H1 (cell line): ENCODE data around the gene SCUBE2.

ENCODE experiments used
- EZH2 ChIP-seq: fragments of 200-600 bp; sonication (generic); IDR thresholded peaks from 2 replicates; pipeline ENCODE4 v1.7.1; 2012; ENCODE audit warnings: low read depth, mild to moderate bottlenecking, moderate library complexity, low read length, inconsistent platforms; ENCODE audit not compliant: severe bottlenecking
- HDAC2 ChIP-seq, 2 experiments: fragments of 300-600 bp in 1 of 2; sonication (generic) in 1 of 2; IDR thresholded peaks; 2 replicates each; pipeline ENCODE4 v1.6.1; 2011 to 2012; ENCODE audit warnings: low read depth in 2 of 2, low read length in 2 of 2, mild to moderate bottlenecking in 2 of 2, moderate library complexity in 2 of 2, borderline replicate concordance in 1 of 2, inconsistent platforms in 1 of 2
- JUN ChIP-seq: IDR thresholded peaks from 2 replicates; pipeline ENCODE4 v1.6.1; 2011; ENCODE audit warnings: low read depth, mild to moderate bottlenecking, improper control_type of control experiment, low read length
- POLR2A ChIP-seq, 2 experiments: IDR thresholded peaks; 1 replicate in 1 of 2; 2 replicates in 1 of 2; pipeline ENCODE4 v1.6.1; 2011; ENCODE audit warnings: low read depth in 2 of 2, low read length in 2 of 2, mild to moderate bottlenecking in 2 of 2; ENCODE audit errors: control extremely low read depth in 1 of 2
- SIN3A ChIP-seq, 2 experiments: IDR thresholded peaks in 1 of 2; conservative IDR thresholded peaks in 1 of 2; 2 replicates each; pipeline ENCODE4 v1.6.1; 2011 to 2012; ENCODE audit warnings: low read length in 2 of 2, improper control_type of control experiment in 1 of 2, low read depth in 1 of 2, mild to moderate bottlenecking in 1 of 2
- SIX5 ChIP-seq: IDR thresholded peaks from 2 replicates; pipeline ENCODE4 v1.6.1; 2011; ENCODE audit warnings: mild to moderate bottlenecking, low read depth, low read length
- SP2 ChIP-seq: IDR thresholded peaks from 2 replicates; pipeline ENCODE4 v1.6.1; 2012; ENCODE audit warnings: mild to moderate bottlenecking, low read length, inconsistent platforms
- TBP ChIP-seq: IDR thresholded peaks from 2 replicates; pipeline ENCODE4 v1.6.1; 2011; ENCODE audit warnings: low read depth, low read length, improper control_type of control experiment
- YY1 ChIP-seq: IDR thresholded peaks from 2 replicates; pipeline ENCODE4 v1.6.1; 2011; ENCODE audit warnings: low read depth, mild to moderate bottlenecking, low read length
- ZNF274 ChIP-seq: IDR thresholded peaks from 2 replicates; pipeline ENCODE4 v1.7.0; 2012; ENCODE audit warnings: low read length, borderline replicate concordance; ENCODE audit errors: extremely low read depth
- TF ChIP-seq, protein P1 (sequence below), 3 experiments: IDR thresholded peaks; 1 replicate in 2 of 3; 2 replicates in 1 of 3; pipeline versions ENCODE4 v1.5.1 to v1.6.1; 2011; ENCODE audit warnings: low read length in 3 of 3, mild to moderate bottlenecking in 3 of 3, inconsistent platforms in 2 of 3, low read depth in 1 of 3, moderate library complexity in 1 of 3; ENCODE audit not compliant: insufficient read depth in 1 of 3; ENCODE audit errors: control extremely low read depth in 1 of 3
- TF ChIP-seq, protein P2 (sequence below): IDR thresholded peaks from 2 replicates; pipeline ENCODE4 v1.6.1; 2012; ENCODE audit warnings: inconsistent platforms

DNA sequence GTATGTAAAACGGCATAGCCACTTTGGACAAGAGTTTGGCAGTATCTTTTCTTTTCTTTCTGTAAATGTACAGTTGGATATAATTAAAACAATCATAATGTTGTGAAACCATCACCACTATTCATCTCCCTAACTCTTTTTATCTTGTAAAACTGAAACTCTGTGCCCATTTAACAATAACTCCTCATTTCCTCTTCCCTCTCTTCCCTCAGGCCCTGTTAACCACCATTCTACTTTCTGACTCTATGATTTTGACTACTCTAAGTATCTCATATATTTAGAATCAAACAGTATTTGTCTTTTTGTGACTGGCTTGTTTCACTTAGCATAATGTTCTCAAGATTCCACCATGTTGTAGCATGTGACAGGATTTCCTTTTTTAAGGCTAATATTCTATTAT is 10.2 kb downstream of the SCUBE2 start:
- no peak for TF ChIP-seq YY1
- TF ChIP-seq SIN3A (conservative IDR thresholded peaks at IDR 0.05 in 1 of 2, IDR thresholded peaks at IDR 0.05 in 1 of 2; ENCODE audit: low read depth in 1 of 2, low read length in 2 of 2), result no peak
- TF ChIP-seq, protein P1, sequence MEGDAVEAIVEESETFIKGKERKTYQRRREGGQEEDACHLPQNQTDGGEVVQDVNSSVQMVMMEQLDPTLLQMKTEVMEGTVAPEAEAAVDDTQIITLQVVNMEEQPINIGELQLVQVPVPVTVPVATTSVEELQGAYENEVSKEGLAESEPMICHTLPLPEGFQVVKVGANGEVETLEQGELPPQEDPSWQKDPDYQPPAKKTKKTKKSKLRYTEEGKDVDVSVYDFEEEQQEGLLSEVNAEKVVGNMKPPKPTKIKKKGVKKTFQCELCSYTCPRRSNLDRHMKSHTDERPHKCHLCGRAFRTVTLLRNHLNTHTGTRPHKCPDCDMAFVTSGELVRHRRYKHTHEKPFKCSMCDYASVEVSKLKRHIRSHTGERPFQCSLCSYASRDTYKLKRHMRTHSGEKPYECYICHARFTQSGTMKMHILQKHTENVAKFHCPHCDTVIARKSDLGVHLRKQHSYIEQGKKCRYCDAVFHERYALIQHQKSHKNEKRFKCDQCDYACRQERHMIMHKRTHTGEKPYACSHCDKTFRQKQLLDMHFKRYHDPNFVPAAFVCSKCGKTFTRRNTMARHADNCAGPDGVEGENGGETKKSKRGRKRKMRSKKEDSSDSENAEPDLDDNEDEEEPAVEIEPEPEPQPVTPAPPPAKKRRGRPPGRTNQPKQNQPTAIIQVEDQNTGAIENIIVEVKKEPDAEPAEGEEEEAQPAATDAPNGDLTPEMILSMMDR (IDR thresholded peaks at IDR 0.05; ENCODE audit: control extremely low read depth in 1 of 3, insufficient read depth in 1 of 3, low read depth in 1 of 3, low read length in 3 of 3), result no peak
- TF ChIP-seq SIX5, result no peak
- no peak for TF ChIP-seq HDAC2 (IDR thresholded peaks at IDR 0.05; ENCODE audit: borderline replicate concordance in 1 of 2, low read depth in 2 of 2, low read length in 2 of 2)
- TF ChIP-seq EZH2, result no peak
- no peak for TF ChIP-seq TBP
- no peak for TF ChIP-seq ZNF274
- no peak for TF ChIP-seq JUN
- no peak for TF ChIP-seq POLR2A (IDR thresholded peaks at IDR 0.05; ENCODE audit: control extremely low read depth in 1 of 2, low read depth in 2 of 2, low read length in 2 of 2)
- TF ChIP-seq, protein P2, sequence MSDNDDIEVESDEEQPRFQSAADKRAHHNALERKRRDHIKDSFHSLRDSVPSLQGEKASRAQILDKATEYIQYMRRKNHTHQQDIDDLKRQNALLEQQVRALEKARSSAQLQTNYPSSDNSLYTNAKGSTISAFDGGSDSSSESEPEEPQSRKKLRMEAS, result no peak
- no peak for TF ChIP-seq SP2
